SKM-1 (cell line): ENCODE results near the gene LRMDA.
"Not testable (repeated sequence)": the region's sequence is repeated elsewhere in the genome, so short reads cannot be mapped to it uniquely, and the experiment has no call there.

Experiments
- DNase-seq: peaks from one replicate; lab custom pipeline; 2025; ENCODE audit not compliant: unreplicated experiment; lab: John Stamatoyannopoulos, UW

The LRMDA gene

DNA sequence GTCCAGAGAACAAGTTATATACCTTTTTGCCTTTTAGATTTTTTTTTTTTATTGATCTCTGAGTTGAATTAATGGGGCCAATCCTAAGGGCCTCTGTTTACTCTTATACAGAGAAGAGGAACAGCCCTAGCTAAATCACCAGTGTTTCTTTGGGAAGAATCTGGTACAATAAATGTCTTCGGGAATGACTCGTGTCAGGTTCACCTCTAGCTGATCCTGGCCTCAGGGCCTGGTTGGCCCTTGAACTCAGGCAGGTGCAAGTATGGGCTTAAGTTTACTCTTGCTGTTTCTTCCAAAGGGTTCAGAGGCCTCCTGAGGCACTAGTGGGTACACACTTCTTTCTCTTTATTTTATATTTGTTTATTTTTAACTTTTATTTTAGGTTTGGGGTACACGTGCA is 71.0 kb downstream of the LRMDA start:
- no peak for DNase-seq

DNA sequence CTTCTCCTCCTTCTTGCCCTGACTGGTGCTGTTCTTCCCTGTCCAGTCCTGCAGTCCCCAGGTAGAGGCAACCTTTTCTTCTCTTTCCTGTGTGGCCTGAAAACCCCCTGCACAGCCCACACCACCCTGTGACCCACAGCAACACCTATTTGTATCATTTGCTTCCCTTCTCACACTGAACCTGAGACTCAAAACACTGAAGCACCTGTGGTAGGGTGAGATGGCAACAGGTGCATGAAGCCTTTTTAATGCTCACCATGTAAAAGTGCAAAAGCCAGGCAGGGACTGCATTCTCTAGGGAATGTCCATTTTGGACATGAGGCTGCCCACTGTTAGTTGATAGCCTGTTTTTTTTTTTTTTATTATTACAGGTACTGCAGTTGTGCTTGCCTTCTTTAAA is 71.4 kb downstream of the LRMDA start:
- no peak for DNase-seq

DNA sequence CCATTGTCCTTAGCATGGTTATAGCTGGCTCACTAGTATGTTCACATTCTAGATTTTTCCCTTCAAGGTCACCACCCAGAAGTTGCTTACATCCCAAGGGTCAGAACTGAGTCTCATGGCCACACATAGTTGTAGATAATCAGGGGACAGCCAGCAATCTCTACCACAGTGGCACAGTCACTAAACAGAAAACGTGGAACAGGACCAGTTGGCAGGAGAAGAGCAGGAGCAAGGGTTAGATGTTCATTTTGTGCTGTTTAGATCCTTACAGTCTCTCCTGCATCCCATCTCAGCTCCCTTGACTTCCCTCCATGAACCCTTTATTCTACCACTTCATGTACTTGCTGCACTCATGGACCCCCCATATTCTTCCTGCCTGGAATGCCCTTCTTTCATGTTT is 73.9 kb downstream of the LRMDA start:
- DNase-seq = no peak

DNA sequence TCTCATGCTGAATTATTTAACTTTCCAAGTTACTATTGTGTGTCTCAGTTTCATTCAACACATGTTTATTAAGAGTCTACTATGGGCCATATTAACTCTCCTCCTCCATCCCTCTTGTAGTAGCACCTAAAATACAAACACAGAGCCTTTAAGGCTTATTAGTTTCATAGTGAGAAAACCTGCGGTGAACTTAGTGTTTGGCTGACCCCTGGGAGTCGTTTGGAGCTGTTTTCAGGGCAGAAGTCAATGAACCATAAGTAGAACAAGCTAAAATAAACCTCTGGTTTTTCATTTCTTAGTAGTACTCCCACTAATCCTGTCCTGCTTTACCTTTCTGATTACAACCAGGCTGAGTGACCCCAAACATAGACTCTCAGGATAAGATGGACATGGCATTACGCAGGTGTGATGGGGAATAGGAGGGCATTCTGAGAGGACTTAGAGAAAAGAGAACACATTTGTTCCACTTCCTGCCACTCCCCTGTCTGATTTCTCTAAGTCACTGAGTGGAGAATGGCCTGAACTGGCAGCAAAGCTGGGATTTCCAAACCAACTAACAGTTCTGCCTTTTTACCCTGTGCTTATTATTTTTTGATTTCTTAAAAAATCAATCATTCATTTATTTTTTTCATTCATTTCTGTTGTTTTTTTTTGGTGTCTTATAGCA is 74.5 kb downstream of the LRMDA start:
- DNase-seq = no peak

DNA sequence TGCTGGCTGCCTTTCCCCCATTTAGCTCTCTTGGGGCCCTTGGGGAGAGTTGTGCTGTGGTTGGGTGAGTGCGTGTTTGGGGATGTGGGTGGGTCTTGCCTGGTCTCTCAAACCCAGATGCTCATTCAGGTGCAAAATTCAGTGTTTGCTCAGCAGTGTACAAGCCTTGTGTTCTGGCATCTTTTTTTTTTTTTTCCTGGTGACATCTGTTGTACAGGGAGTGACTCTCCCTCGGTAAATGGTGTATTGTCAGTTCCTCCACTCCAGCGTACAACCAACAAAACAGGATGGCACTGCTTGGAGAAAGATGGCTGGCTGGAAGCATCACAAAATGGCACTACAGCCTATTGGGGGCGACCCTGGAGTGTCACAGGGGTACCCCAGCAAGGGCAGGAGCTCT is 75.5 kb downstream of the LRMDA start:
- DNase-seq = no peak

DNA sequence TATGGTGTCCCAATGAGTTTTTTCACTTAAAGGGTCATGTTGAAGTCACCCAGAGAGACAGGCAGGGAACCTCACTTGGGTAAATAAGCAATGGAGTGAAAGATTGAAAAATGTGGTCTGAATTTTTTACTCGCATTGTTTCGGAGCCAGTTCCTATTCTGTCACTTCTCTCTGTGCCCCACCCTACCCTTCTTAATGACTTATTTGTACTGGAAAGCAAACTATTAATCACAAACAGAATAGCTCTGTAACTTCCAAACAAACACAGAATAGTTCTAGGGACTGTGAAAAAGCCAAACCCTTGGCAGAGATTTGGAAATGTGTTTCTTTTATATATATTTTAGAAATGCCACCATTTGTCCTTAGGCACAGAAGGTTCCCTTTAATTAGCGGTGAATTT is 76.0 kb downstream of the LRMDA start:
- no peak for DNase-seq

DNA sequence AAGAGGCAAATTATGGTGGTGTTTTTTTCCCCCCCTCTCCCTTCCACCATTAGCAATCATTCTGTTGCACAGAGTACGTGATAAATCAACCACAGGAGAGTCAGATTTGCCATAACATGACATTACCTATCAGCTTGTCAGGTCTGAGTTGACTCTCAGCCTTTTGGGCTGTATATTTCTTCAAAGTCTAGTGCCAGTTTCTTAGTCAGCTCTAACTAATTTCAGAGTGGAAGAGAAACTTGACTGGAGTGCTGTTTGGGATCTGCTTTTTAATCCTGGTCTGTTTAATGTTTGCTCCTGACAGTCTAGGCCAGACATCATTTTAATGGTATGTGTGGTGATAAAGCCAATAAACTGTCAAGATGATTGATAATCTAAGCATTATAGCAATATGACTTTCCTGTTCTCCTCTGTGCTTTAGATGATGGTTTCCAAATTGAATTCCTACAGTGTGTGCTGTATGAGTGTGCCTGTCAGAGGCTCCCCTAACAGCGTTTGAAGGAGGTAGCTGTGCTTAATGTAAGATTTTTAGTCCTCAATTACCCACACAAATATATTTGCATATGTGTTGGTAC is 76.9 kb downstream of the LRMDA start:
- no peak for DNase-seq

- DNase-seq = no peak
Measured at GRCh38 chr10:75508814-75509306, 77.4 kb downstream of the LRMDA start.

DNA sequence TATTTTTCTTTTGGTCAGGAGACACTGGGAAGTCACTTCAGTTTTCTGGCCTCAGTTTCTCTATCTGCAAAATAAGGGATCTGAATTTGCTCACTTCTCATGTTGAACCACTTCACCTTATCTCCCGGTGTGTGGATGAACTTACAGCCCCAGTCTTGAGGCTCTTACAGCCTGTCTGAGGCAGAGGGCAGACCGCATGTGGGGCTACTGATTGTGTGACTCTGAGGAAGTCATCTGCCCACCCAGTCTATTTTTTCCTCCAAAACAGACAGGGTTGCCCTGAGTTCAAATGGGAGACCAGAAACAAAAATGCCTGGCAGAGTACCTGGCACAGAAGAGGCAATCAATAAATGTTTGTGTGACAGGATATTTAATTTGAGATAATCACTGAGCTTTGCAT is 78.3 kb downstream of the LRMDA start:
- no peak for DNase-seq

GRCh38 chr10:75511011-75511410 is 79.6 kb downstream of the LRMDA start:
- DNase-seq = no peak

DNA sequence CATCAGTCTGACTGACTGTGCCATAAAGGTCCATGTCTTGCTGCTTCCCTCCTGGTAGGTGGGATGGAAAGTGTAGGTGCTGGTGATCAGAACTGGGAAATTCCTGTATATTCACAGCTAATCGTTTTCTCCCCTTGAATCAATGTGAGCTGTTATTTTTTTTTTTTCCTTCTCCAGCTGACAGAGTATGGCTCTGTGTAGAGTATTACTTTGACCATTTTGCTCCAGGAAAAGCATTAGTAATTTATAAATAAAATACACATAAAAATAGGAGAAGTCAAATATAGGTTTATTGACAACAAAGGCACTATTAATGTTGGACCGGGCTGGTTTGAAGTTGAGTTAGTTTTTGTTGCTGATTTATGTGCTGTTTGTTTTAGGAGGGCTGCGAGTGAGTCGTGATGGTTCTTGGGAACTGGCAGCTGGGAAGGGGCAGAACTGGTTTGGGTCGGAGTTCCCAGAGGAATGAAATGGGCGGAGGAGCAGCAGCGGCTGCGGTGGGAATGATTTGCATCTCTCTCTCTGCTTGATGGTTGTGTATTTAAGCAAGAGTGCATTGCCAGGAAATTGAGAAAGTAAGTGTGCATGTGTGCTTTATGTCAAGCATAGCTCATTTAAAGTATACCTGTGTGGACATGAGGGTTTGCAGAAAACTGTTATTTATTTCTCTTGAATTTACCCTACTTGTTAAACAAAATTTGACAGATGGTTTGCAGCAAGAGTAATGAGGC is 80.9 kb downstream of the LRMDA start:
- DNase-seq = no peak

GRCh38 chr10:75513292-75513885 is 82.0 kb downstream of the LRMDA start:
- DNase-seq = no peak

- no peak for DNase-seq
Measured at GRCh38 chr10:75514830-75515229, 83.4 kb downstream of the LRMDA start.

GRCh38 chr10:75516154-75516553 is 84.7 kb downstream of the LRMDA start:
- not testable (repeated sequence) for DNase-seq

DNA sequence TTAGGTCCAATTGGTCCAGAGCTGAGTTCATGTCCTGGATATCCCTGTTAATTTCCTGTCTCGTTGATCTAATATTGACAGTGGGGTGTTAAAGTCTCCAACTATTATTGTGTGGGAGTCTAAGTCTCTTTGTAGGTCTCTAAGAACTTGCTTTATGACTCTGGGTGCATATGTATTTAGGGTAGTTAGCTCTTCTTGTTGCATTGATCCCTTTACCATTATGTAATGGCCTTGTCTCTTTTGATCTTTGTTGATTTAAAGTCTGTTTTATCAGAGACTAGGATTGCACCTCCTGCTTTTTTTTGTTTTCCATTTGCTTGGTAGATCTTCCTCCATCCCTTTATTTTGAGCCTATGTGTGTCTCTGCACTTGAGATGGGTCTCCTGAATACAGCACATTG is 87.8 kb downstream of the LRMDA start:
- not testable (repeated sequence) for DNase-seq

GRCh38 chr10:75521194-75521829 is 89.9 kb downstream of the LRMDA start:
- not testable (repeated sequence) for DNase-seq

GRCh38 chr10:75525067-75525466 is 93.6 kb downstream of the LRMDA start:
- DNase-seq = no peak

- DNase-seq = no peak
Measured at GRCh38 chr10:75525646-75526045, 94.2 kb downstream of the LRMDA start.

DNA sequence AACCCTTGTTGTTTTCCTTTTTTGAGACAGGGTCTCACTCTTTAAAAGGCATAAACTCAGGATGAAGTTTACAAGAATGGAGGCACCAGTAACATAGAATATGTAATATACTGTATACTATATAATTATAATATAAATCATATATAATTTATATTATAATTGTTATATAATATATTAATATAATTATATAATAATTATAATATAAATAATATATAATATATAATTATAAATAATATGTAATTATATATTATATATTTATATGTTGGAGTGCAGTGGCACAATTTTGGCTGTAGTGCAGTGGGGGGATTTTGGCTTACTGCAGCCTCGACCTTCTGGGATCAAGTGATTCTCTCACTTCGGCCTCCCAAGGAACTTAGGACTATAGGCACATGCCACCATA is 96.1 kb downstream of the LRMDA start:
- no peak for DNase-seq

GRCh38 chr10:75528392-75528791 is 97.0 kb downstream of the LRMDA start:
- peak; percentile 80 for DNase-seq

DNA sequence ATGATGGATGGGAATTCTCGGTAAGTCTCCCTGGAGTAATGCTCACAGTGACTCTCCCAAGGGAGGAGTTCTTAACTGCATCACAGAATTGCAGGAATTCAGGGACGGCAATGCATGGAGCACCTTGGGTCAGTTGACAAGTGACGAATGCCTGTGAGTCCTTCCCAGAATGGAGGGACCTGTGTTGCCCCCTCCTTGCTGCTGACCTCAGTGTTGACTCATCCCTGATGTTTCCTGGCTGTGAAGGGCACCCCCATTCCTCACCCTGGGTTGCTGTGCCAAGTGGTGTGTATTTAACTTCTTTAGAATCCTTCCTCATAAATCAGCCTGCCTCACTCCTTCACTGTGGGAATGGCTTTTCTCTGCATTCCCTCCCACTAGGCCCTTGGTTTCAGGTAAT is 98.9 kb downstream of the LRMDA start:
- DNase-seq = no peak
